Measurements from ENCODE around the gene TECPR2. TPM values are rescaled to one million over a fixed set of nuclear protein-coding genes. Genes with fewer than 3 reads are reported as not detected.
"Not testable (repeated sequence)": the region's sequence is repeated elsewhere in the genome, so short reads cannot be mapped to it uniquely, and the experiment has no call there.

The TECPR2 gene

GRCh38 chr14:102548616-102549240, 186.0 kb downstream of the TECPR2 start:
- H3K27ac ChIP-seq (replicated peaks): no peak overlapping the region
- TF ChIP-seq POLR2AphosphoS5 (IDR thresholded peaks at IDR 0.05; ENCODE audit: low read depth): no peak
- no peak for DNase-seq (ENCODE audit: low read depth in 1 of 2, low spot score in 1 of 2)

GRCh38 chr14:102550927-102551401, 188.2 kb downstream of the TECPR2 start:
- DNase-seq (ENCODE audit: low read depth in 1 of 2, low spot score in 1 of 2); H3K27me3 ChIP-seq (ENCODE audit: insufficient read depth, poor library complexity, severe bottlenecking); H3K4me3 ChIP-seq (replicated peaks; ENCODE audit: insufficient read depth, low read length); H3K27ac ChIP-seq (replicated peaks): not testable (repeated sequence)

More at GRCh38 chr14:102548616-102549240, 186.0 kb downstream of the TECPR2 start:
- Histone ChIP-seq H3K4me3 (replicated peaks; ENCODE audit: insufficient read depth, low read length) (no peak overlapping the region), H3K27me3 (ENCODE audit: insufficient read depth, poor library complexity, severe bottlenecking) (peaks cover 19% of the 10 kb centered on the region)

Small RNAs within 50 kb of the gene (microRNA-seq; reads per million reads assigned to microRNA genes)
- not detected for gene MIR4309
